B cell (primary cell): Measurements from ENCODE around the gene FXYD2. TPM values are rescaled to one million over a fixed set of nuclear protein-coding genes. Genes with fewer than 3 reads are reported as not detected.

Experiments used
- ATAC-seq: fragments of 200-7000 bp; cut with Tn5 transposase; one replicate; pipeline ENCODE4 v1.10.0; 2021; ENCODE audit warnings: low read depth, mild to moderate bottlenecking, moderate number of reproducible peaks, moderate library complexity
- CTCF ChIA-PET: fragments of 350-600 bp; sonication (Branson Sonifier 250); formaldehyde crosslinking; loops from one replicate; lab custom pipeline; 2021; ENCODE audit warnings: antibody characterized with exemption, inconsistent platforms; lab: Charles Lee
- POLR2A ChIA-PET: fragments of 350-600 bp; sonication (Branson Sonifier 250); formaldehyde crosslinking; loops from one replicate; lab custom pipeline; 2021; ENCODE audit warnings: antibody characterized with exemption; lab: Charles Lee
- DNase-seq: peaks from one replicate; pipeline ENCODE4 v3.0.0; 2013
- H2AFZ ChIP-seq: 2 replicates; pipeline ENCODE4 v1.6.1; 2012; ENCODE audit warnings: mild to moderate bottlenecking, low read depth, low read length; ENCODE audit not compliant: insufficient read depth, poor library complexity, severe bottlenecking
- H3K27ac ChIP-seq, 2 donors: 1 replicate in 1 of 2; 2 replicates in 1 of 2; pipeline ENCODE4 v1.5.1; 2012 to 2013; ENCODE audit warnings: low read length in 2 of 2, mild to moderate bottlenecking in 2 of 2, moderate library complexity in 1 of 2
- H3K27me3 ChIP-seq, 4 experiments: fragments of 200-600 bp in 1 of 4; sonication (generic) in 1 of 4; replicated peaks in 1 of 4; 1 replicate in 2 of 4; 2 replicates in 2 of 4; pipeline versions ENCODE4 v1.6.1 to v1.7.0; 2013 to 2016; ENCODE audit warnings: low read length in 3 of 4, mild to moderate bottlenecking in 2 of 4, mixed read lengths in 1 of 4, moderate library complexity in 1 of 4; ENCODE audit not compliant: insufficient read depth in 4 of 4, control insufficient read depth in 3 of 4; ENCODE audit errors: control extremely low read depth in 1 of 4
- H3K36me3 ChIP-seq, 2 experiments: replicated peaks in 1 of 2; 1 replicate in 1 of 2; 2 replicates in 1 of 2; pipeline versions ENCODE4 v1.6.1 to v1.7.1; 2013; ENCODE audit warnings: low read length in 1 of 2; ENCODE audit not compliant: insufficient read depth in 2 of 2, control insufficient read depth in 1 of 2; ENCODE audit errors: control extremely low read depth in 1 of 2, extremely low read depth in 1 of 2
- H3K4me1 ChIP-seq, 2 donors: fragments of 200-600 bp in 1 of 2; sonication (generic) in 1 of 2; 1 replicate in 1 of 2; 2 replicates in 1 of 2; pipeline versions ENCODE4 v1.5.1 to v1.6.1; 2013 to 2017; ENCODE audit warnings: low read length in 2 of 2; ENCODE audit not compliant: control insufficient read depth in 2 of 2, insufficient read depth in 2 of 2
- H3K4me2 ChIP-seq: replicated peaks from 2 replicates; pipeline ENCODE3; 2012; ENCODE audit warnings: mild to moderate bottlenecking, low read depth, low read length; ENCODE audit not compliant: poor library complexity, severe bottlenecking
- H3K4me3 ChIP-seq, 5 experiments: fragments of 200-600 bp in 1 of 5; sonication (generic) in 1 of 5; 1 replicate in 3 of 5; 2 replicates in 2 of 5; pipeline versions ENCODE4 v1.5.1 to v1.7.0; 2011 to 2016; ENCODE audit warnings: low read length in 4 of 5, mild to moderate bottlenecking in 4 of 5, low read depth in 2 of 5, control low read depth in 1 of 5, moderate library complexity in 1 of 5; ENCODE audit not compliant: insufficient read depth in 1 of 5; ENCODE audit errors: control extremely low read depth in 1 of 5, extremely low read depth in 1 of 5
- H3K79me2 ChIP-seq: fragments of 200-600 bp; sonication (generic); one replicate; pipeline ENCODE4 v1.6.0; 2016; ENCODE audit warnings: low read length; ENCODE audit not compliant: control insufficient read depth, insufficient read depth
- H3K9ac ChIP-seq: fragments of 200-600 bp; sonication (generic); 2 replicates; pipeline ENCODE4 v1.6.1; 2017; ENCODE audit warnings: mild to moderate bottlenecking, low read length, moderate library complexity
- H3K9me3 ChIP-seq, 3 donors: one replicate each; pipeline versions ENCODE4 v1.6.1 to v1.7.1; 2013; ENCODE audit warnings: low read length in 2 of 3; ENCODE audit not compliant: control insufficient read depth in 2 of 3, insufficient read depth in 1 of 3; ENCODE audit errors: control extremely low read depth in 1 of 3
- H4K20me1 ChIP-seq: 2 replicates; pipeline ENCODE4 v1.6.0; 2012; ENCODE audit warnings: mild to moderate bottlenecking, low read length; ENCODE audit not compliant: insufficient read depth, control insufficient read depth, poor library complexity, severe bottlenecking
- H3K27ac Mint-ChIP-seq: one replicate; pipeline ENCODE4 v1.8.0; 2021; ENCODE audit warnings: mixed read lengths
- H3K27me3 Mint-ChIP-seq: one replicate; pipeline ENCODE4 v1.8.0; 2021; ENCODE audit warnings: mixed read lengths
- H3K4me1 Mint-ChIP-seq: one replicate; pipeline ENCODE4 v1.8.0; 2021; ENCODE audit warnings: mixed read lengths
- H3K4me3 Mint-ChIP-seq: one replicate; pipeline ENCODE4 v1.8.0; 2021; ENCODE audit warnings: mixed read lengths
- H3K9me3 Mint-ChIP-seq: one replicate; pipeline ENCODE4 v1.8.0; 2022; ENCODE audit warnings: mixed read lengths; ENCODE audit not compliant: insufficient read depth
- EZH2 ChIP-seq: IDR thresholded peaks from 2 replicates; pipeline ENCODE4 v1.6.1; 2012; ENCODE audit warnings: borderline replicate concordance, low read depth, mild to moderate bottlenecking, moderate library complexity, low read length; ENCODE audit not compliant: insufficient read depth, poor library complexity, severe bottlenecking
- WGBS: methylation state at CpG from one replicate; pipeline ENCODE4 v1.1.5; 2013; ENCODE audit warnings: missing lambda C conversion rate; ENCODE audit not compliant: insufficient coverage; 5-methylcytosine and 5-hydroxymethylcytosine counted together
- intact Hi-C: fragments of 100-400 bp; cut with micrococcal nuclease; formaldehyde crosslinking; loops from one replicate; pipeline ENCODE4 v1.10.0; 2022
- polyA plus RNA-seq: library from polyadenylated mRNA; depleted of rRNA; stranded (reverse); fragments of >200 nt; gene quantifications from 2 replicates; pipeline ENCODE4 v1.2.3, GENCODE V29; 2012
- total RNA-seq, 2 donors: library from RNA; stranded (reverse); fragments of 120-200 nt in 1 of 2; gene quantifications; 1 replicate in 1 of 2; 2 replicates in 1 of 2; pipeline versions ENCODE4 v1.2.3 to v1.2.4, GENCODE V29; 2013 to 2022
- TF ChIP-seq, protein P1 (sequence below): fragments of 200-600 bp; IDR thresholded peaks from one replicate; pipeline ENCODE4 v1.8.0; 2022; ENCODE audit warnings: antibody characterized with exemption, mild to moderate bottlenecking

FXYD2 gene
- total and polyA plus RNA-seq, 2 donors (not counting 1 experiment from before 2014, with no cell fraction given), result 0.61 to 19.5 TPM

GRCh38 chr11:117872975-117873827, 48.7 kb upstream of the FXYD2 start:
- intact Hi-C loops, result no loop called here
- POLR2A ChIA-PET, result no interaction called here
- DNase-seq, result no peak
- Histone ChIP-seq H3K9me3 (peaks cover 0 to 8% (median 0%) of the 10 kb centered on the region in 3 donors), H3K9ac (no peak overlapping the region), H3K27ac (no peak overlapping the region), H3K79me2 (no peaks in the 10 kb centered on the region), H3K4me2 (no peak overlapping the region), H3K27me3 (peaks cover 0 to 66% (median 39%) of the 10 kb centered on the region in 4 experiments), H3K4me3 (no peak overlapping the region), H2AFZ (no peak overlapping the region), H4K20me1 (no peaks in the 10 kb centered on the region), H3K36me3 (no peaks in the 10 kb centered on the region), H3K4me1 (peaks cover 24 to 38% of the 10 kb centered on the region in 2 donors)
- no peak for ATAC-seq
- Mint-ChIP-seq H3K27ac (no peak overlapping the region), H3K9me3 (no peaks in the 10 kb centered on the region), H3K27me3 (peaks cover 51% of the 10 kb centered on the region), H3K4me3 (no peak overlapping the region), H3K4me1 (peaks cover 26% of the 10 kb centered on the region)
- 66% methylated on average over 12 of the region's 15 CpGs for WGBS
- no peak for TF ChIP-seq EZH2
- TF ChIP-seq, protein P1, sequence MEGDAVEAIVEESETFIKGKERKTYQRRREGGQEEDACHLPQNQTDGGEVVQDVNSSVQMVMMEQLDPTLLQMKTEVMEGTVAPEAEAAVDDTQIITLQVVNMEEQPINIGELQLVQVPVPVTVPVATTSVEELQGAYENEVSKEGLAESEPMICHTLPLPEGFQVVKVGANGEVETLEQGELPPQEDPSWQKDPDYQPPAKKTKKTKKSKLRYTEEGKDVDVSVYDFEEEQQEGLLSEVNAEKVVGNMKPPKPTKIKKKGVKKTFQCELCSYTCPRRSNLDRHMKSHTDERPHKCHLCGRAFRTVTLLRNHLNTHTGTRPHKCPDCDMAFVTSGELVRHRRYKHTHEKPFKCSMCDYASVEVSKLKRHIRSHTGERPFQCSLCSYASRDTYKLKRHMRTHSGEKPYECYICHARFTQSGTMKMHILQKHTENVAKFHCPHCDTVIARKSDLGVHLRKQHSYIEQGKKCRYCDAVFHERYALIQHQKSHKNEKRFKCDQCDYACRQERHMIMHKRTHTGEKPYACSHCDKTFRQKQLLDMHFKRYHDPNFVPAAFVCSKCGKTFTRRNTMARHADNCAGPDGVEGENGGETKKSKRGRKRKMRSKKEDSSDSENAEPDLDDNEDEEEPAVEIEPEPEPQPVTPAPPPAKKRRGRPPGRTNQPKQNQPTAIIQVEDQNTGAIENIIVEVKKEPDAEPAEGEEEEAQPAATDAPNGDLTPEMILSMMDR, result no peak
- CTCF ChIA-PET, result interaction anchor here (0.6 to 1.4 kb wide), 3 partner anchors 13 to 734 kb away, joined by 3 read pairs; no protein-coding TSS in a partner anchor

GRCh38 chr11:117872420-117872961, 47.9 kb upstream of the FXYD2 start:
- TF ChIP-seq EZH2, result no peak
- TF ChIP-seq, protein P1, result no peak
- Histone ChIP-seq H3K36me3 (no peaks in the 10 kb centered on the region), H4K20me1 (no peaks in the 10 kb centered on the region), H3K27me3 (peaks cover 0 to 59% (median 33%) of the 10 kb centered on the region in 4 experiments), H3K4me1 (peaks cover 24 to 38% of the 10 kb centered on the region in 2 donors), H3K9ac (no peak overlapping the region), H3K9me3 (peaks cover 0 to 7% (median 0%) of the 10 kb centered on the region in 3 donors), H3K4me2 (no peak overlapping the region), H3K4me3 (no peak overlapping the region), H3K27ac (no peak overlapping the region), H2AFZ (no peak overlapping the region), H3K79me2 (no peaks in the 10 kb centered on the region)
- 81% methylated on average over 12 of the region's 12 CpGs for WGBS
- peaks cover 26% of the 10 kb centered on the region for H3K4me1 Mint-ChIP-seq
- intact Hi-C loops, result no loop called here
- H3K9me3 Mint-ChIP-seq, result no peaks in the 10 kb centered on the region
- ChIA-PET CTCF (interaction anchor here (1.1 to 1.4 kb wide), 2 partner anchors 12 to 175 kb away, joined by 3 read pairs; no protein-coding TSS in a partner anchor), POLR2A (no interaction called here)
- no peak overlapping the region for H3K27ac Mint-ChIP-seq
- H3K4me3 Mint-ChIP-seq, result no peak overlapping the region
- ATAC-seq (no peak), DNase-seq (no peak)
- H3K27me3 Mint-ChIP-seq, result peaks cover 49% of the 10 kb centered on the region
